SK-N-SH (cell line): ENCODE measurements around the gene SOS2. TPM values are rescaled to one million over a fixed set of nuclear protein-coding genes. Genes with fewer than 3 reads are reported as not detected.
A peak's percentile ranks its signal among the peaks of the same experiment; 100 is the strongest.

ENCODE experiments used
- CTCF ChIA-PET: fragments of 300-600, 350-600 bp; formaldehyde crosslinking; extraction: SDS; loops from one replicate; lab custom pipeline; 2021; lab: Yijun Ruan, JAX
- POLR2A ChIA-PET: fragments of 350-600 bp; sonication (Branson Sonifier 250); formaldehyde crosslinking; extraction: SDS; loops from one replicate; lab custom pipeline; 2020; ENCODE audit warnings: antibody characterized with exemption, inconsistent platforms; lab: Yijun Ruan, JAX
- DNase-seq: peaks from one replicate; pipeline ENCODE4 v3.0.0; 2012
- H2AFZ ChIP-seq: fragments of 200-600 bp; sonication (generic); 2 replicates; pipeline ENCODE4 v1.8.1; 2016; ENCODE audit warnings: antibody characterized with exemption, mild to moderate bottlenecking, low read depth
- H3F3A ChIP-seq: fragments of 200-600 bp; sonication (generic); replicated peaks from 2 replicates; pipeline ENCODE3; 2016; ENCODE audit warnings: antibody characterized with exemption, mild to moderate bottlenecking; ENCODE audit not compliant: insufficient read depth
- H3K27ac ChIP-seq, 2 experiments: fragments of 200-500 bp in 1 of 2; fragments of 200-600 bp in 1 of 2; sonication (Bioruptor generic) in 1 of 2; sonication (generic), shearing (Covaris generic) in 1 of 2; 2 replicates each; pipeline versions ENCODE4 v1.5.1 to v1.6.1; 2014 to 2016; ENCODE audit warnings: low read depth in 2 of 2, inconsistent platforms in 1 of 2, low read length in 1 of 2, mild to moderate bottlenecking in 1 of 2, mixed read lengths in 1 of 2
- H3K27me3 ChIP-seq: fragments of 200-600 bp; sonication (generic), shearing (Covaris generic); 2 replicates; pipeline ENCODE4 v1.6.1; 2016; ENCODE audit warnings: mixed run types; ENCODE audit not compliant: insufficient read depth
- H3K36me3 ChIP-seq, 2 experiments: fragments of 200-500 bp in 1 of 2; fragments of 200-600 bp in 1 of 2; sonication (Bioruptor generic) in 1 of 2; sonication (generic) in 1 of 2; replicated peaks in 1 of 2; 2 replicates each; pipeline versions ENCODE3 to v1.5.1; 2014 to 2016; ENCODE audit warnings: low read length in 1 of 2, mild to moderate bottlenecking in 1 of 2; ENCODE audit not compliant: insufficient read depth in 2 of 2, control insufficient read depth in 1 of 2
- H3K4me1 ChIP-seq, 2 experiments: fragments of 200-500 bp in 1 of 2; fragments of 200-600 bp in 1 of 2; sonication (Bioruptor generic) in 1 of 2; sonication (generic), shearing (Covaris generic) in 1 of 2; 2 replicates each; pipeline versions ENCODE4 v1.5.1 to v1.6.1; 2014 to 2016; ENCODE audit warnings: low read depth in 1 of 2, low read length in 1 of 2, mixed run types in 1 of 2; ENCODE audit not compliant: insufficient read depth in 2 of 2, control insufficient read depth in 1 of 2
- H3K4me2 ChIP-seq: fragments of 200-600 bp; sonication (generic), shearing (Covaris generic); 2 replicates; pipeline ENCODE4 v1.6.1; 2017; ENCODE audit warnings: mixed run types
- H3K4me3 ChIP-seq, 2 experiments: fragments of 200-500 bp in 1 of 2; fragments of 200-600 bp in 1 of 2; sonication (Bioruptor generic) in 1 of 2; sonication (generic), shearing (Covaris generic) in 1 of 2; 2 replicates each; pipeline versions ENCODE4 v1.5.1 to v1.8.1; 2014 to 2016; ENCODE audit warnings: low read depth in 2 of 2, inconsistent platforms in 1 of 2, low read length in 1 of 2, mild to moderate bottlenecking in 1 of 2, mixed read lengths in 1 of 2, moderate library complexity in 1 of 2
- H3K79me2 ChIP-seq: fragments of 200-600 bp; sonication (generic); 2 replicates; pipeline ENCODE4 v1.8.1; 2017; ENCODE audit warnings: mild to moderate bottlenecking; ENCODE audit not compliant: insufficient read depth
- H3K9ac ChIP-seq: fragments of 200-600 bp; sonication (generic); 2 replicates; pipeline ENCODE4 v1.6.1; 2017; ENCODE audit warnings: mixed run types
- H3K9me2 ChIP-seq: fragments of 200-600 bp; sonication (generic); 2 replicates; pipeline ENCODE4 v1.6.1; 2017; ENCODE audit warnings: mixed run types
- H3K9me3 ChIP-seq: fragments of 200-600 bp; sonication (generic); 2 replicates; pipeline ENCODE4 v1.6.1; 2017; ENCODE audit warnings: mixed run types, mild to moderate bottlenecking, moderate library complexity
- H4K20me1 ChIP-seq: fragments of 200-600 bp; sonication (generic); 2 replicates; pipeline ENCODE4 v1.6.1; 2017; ENCODE audit warnings: mild to moderate bottlenecking, mixed run types; ENCODE audit not compliant: insufficient read depth
- ELF1 ChIP-seq: IDR thresholded peaks from 2 replicates; pipeline ENCODE4 v1.4.0; 2012
- EZH2phosphoT487 ChIP-seq: fragments of 200-600 bp; sonication (generic); IDR thresholded peaks from 2 replicates; pipeline ENCODE4 v1.6.1; 2017; ENCODE audit warnings: low read depth, mixed run types, mild to moderate bottlenecking, antibody characterized with exemption, moderate library complexity, borderline replicate concordance
- FOSL2 ChIP-seq: IDR thresholded peaks from 2 replicates; pipeline ENCODE4 v1.4.0; 2012; ENCODE audit warnings: low read depth, mild to moderate bottlenecking, moderate library complexity, borderline replicate concordance
- GATA2 ChIP-seq: sonication (generic); formaldehyde crosslinking; IDR thresholded peaks from 2 replicates; pipeline ENCODE4 v1.5.0; 2020; ENCODE audit warnings: mild to moderate bottlenecking, missing genetic modification reagents
- JUND ChIP-seq: IDR thresholded peaks from 2 replicates; pipeline ENCODE4 v1.4.0; 2012
- MXI1 ChIP-seq: IDR thresholded peaks from 2 replicates; pipeline ENCODE4 v1.6.1; 2012; ENCODE audit warnings: mild to moderate bottlenecking, low read depth, low read length, improper control_type of control experiment
- NRF1 ChIP-seq: IDR thresholded peaks from 2 replicates; pipeline ENCODE4 v1.6.1; 2012; ENCODE audit warnings: low read depth, mild to moderate bottlenecking, low read length
- PBX3 ChIP-seq: IDR thresholded peaks from 2 replicates; pipeline ENCODE4; 2012
- RXRA ChIP-seq: IDR thresholded peaks from 2 replicates; pipeline ENCODE4 v1.4.0; 2012; ENCODE audit warnings: low read depth, mild to moderate bottlenecking, borderline replicate concordance
- TAF1 ChIP-seq: IDR thresholded peaks from 2 replicates; pipeline ENCODE4 v1.6.1; 2012; ENCODE audit warnings: low read depth, mild to moderate bottlenecking, low read length, moderate library complexity, borderline replicate concordance
- TCF12 ChIP-seq: IDR thresholded peaks from 2 replicates; pipeline ENCODE4 v1.4.0; 2012
- TEAD4 ChIP-seq: IDR thresholded peaks from 2 replicates; pipeline ENCODE4 v1.4.0; 2012; ENCODE audit warnings: mild to moderate bottlenecking, borderline replicate concordance; ENCODE audit not compliant: insufficient read depth
- USF2 ChIP-seq: fragments of 150-350 bp; IDR thresholded peaks from 2 replicates; pipeline ENCODE4 v1.6.1; 2017; ENCODE audit warnings: antibody characterized with exemption, low read length, low read depth, borderline replicate concordance
- YY1 ChIP-seq: IDR thresholded peaks from 2 replicates; pipeline ENCODE4 v1.4.0; 2012; ENCODE audit warnings: low read depth, mild to moderate bottlenecking
- WGBS: methylation state at CpG from one replicate; pipeline ENCODE4 v1.1.6; 2017; ENCODE audit warnings: low lambda C conversion rate; 5-methylcytosine and 5-hydroxymethylcytosine counted together
- polyA plus RNA-seq, 3 experiments: library from polyadenylated mRNA; depleted of rRNA; stranded (reverse); fragments of >200 nt; gene quantifications; 2 replicates each; pipeline ENCODE4 v1.2.3, GENCODE V29; 2012
- TF ChIP-seq, protein P1 (sequence below): IDR thresholded peaks from 2 replicates; pipeline ENCODE4 v1.4.0; 2012; ENCODE audit warnings: low read depth

The SOS2 gene
- polyA plus RNA-seq, 1 of the 3 experiments (the other 2 are of a cell fraction), result 6.2 TPM

DNA sequence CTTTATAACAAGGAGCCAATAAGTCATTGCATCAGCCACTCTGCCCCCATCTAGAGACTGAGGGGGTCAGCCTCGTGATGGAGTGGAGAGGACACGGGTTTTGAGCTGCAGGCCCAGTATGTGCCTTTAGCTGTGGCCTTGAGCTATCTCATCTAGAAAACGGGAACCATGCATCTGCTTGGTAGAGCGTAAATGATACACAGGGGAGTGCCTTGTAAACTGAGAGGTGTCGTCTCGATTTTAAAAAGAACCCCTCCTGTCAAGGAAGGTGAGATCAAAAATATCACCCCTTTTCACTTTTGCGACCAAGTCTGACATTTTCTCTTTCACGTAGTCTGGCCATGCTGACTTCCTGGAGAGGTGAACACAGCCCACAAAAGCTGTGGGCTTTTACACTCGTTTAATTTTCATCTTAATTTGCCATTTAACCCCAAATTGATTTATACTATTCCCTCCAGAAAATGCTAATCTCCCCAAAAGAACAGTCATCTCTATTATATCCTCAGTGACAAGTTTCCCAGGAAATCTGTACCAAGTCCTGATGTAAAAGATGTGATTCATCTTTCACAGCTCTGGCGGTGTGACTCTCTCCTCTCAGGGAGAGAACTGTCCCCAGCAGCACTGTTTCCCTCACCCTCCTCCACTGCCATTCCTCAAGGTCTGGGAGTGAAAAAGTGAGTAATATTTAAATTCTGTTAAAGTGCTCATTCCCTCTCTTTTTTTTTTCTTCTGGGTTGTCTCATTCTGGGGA, 145.6 kb downstream of the SOS2 start:
- TF ChIP-seq NRF1, result no peak
- TF ChIP-seq TCF12, result 0 out of 2 replicates have a peak, but pooled peaks have one; percentile 16
- TF ChIP-seq JUND, result 0 out of 2 replicates have a peak, but pooled peaks have one; percentile 18
- TF ChIP-seq YY1, result no peak
- TF ChIP-seq FOSL2, result peak; percentile 52; the same call in 1 of the 2 replicates
- peaks cover 10% of the 10 kb centered on the region for H3F3A ChIP-seq
- H3K9me2 ChIP-seq, result no peaks in the 10 kb centered on the region
- no peaks in the 10 kb centered on the region for H4K20me1 ChIP-seq
- H3K9ac ChIP-seq, result no peak overlapping the region
- H3K36me3 ChIP-seq, result no peaks in the 10 kb centered on the region
- 0 out of 2 replicates have a peak overlapping the region, but pooled peaks have one; percentile 23 for H3K4me2 ChIP-seq
- no peaks in the 10 kb centered on the region for H3K79me2 ChIP-seq
- peak overlapping the region in 1 of 2 experiments; percentile 71; a peak in 2 of 4 replicates for H3K27ac ChIP-seq
- H2AFZ ChIP-seq, result no peak overlapping the region
- H3K4me3 ChIP-seq, result no peak overlapping the region
- DNase-seq, result no peak
- 82% methylated on average over 10 of the region's 10 CpGs for WGBS
- no peaks in the 10 kb centered on the region for H3K9me3 ChIP-seq
- ChIA-PET POLR2A (no interaction called here), CTCF (interaction anchor here (1.0 to 1.2 kb wide), 2 partner anchors 19 to 233 kb away, joined by 3 read pairs; partner anchors contain the start of gene NEMF)
- H3K27me3 ChIP-seq, result no peaks in the 10 kb centered on the region
- H3K4me1 ChIP-seq, result no peaks in the 10 kb centered on the region; a peak in 1 of 4 replicates

- no peaks in the 10 kb centered on the region for H3K27me3 ChIP-seq
- no peaks in the 10 kb centered on the region for H4K20me1 ChIP-seq
- H3K9me2 ChIP-seq, result no peaks in the 10 kb centered on the region
- CTCF ChIA-PET, result no interaction called here
- no peak for DNase-seq
- H3K4me2 ChIP-seq, result no peak overlapping the region
- no peak overlapping the region for H3K9ac ChIP-seq
- POLR2A ChIA-PET, result no interaction called here
- no peaks in the 10 kb centered on the region for H3K9me3 ChIP-seq
- no peaks in the 10 kb centered on the region; a peak in 1 of 4 replicates for H3K4me1 ChIP-seq
- H3K4me3 ChIP-seq, result no peak overlapping the region
- whole genome bisulfite sequencing, result 89% methylated on average over 3 of the region's 3 CpGs
- H3K36me3 ChIP-seq, result no peaks in the 10 kb centered on the region
- H3K79me2 ChIP-seq, result no peaks in the 10 kb centered on the region
- peaks cover 10% of the 10 kb centered on the region for H3F3A ChIP-seq
- TF ChIP-seq TEAD4, result no peak
- no peak for TF ChIP-seq EZH2phosphoT487
- TF ChIP-seq FOSL2, result no peak
- no peak for TF ChIP-seq USF2
- TF ChIP-seq TAF1, result no peak
- no peak for TF ChIP-seq PBX3
- TF ChIP-seq MXI1, result no peak
- TF ChIP-seq ELF1, result no peak
- TF ChIP-seq GATA2 (CRISPR knock-in tag), result no peak
- TF ChIP-seq, protein P1, sequence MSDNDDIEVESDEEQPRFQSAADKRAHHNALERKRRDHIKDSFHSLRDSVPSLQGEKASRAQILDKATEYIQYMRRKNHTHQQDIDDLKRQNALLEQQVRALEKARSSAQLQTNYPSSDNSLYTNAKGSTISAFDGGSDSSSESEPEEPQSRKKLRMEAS, result no peak
- TF ChIP-seq RXRA, result no peak
- H2AFZ ChIP-seq, result no peak overlapping the region
- no peak overlapping the region for H3K27ac ChIP-seq
Measured at GRCh38 chr14:50084666-50085065, 146.7 kb downstream of the SOS2 start.
